GM19463 (cell line): ENCODE measurements around the gene GIMAP8.

ENCODE experiments used
- ATAC-seq: cut with Tn5 transposase; IDR thresholded peaks from one replicate; pipeline ENCODE4 v1.9.1; 2021; ENCODE audit warnings: mild to moderate bottlenecking, moderate library complexity; ENCODE audit not compliant: unreplicated experiment

The GIMAP8 gene

GRCh38 chr7:150450491-150451001 is at the start of gene GIMAP8:
Gene GIMAP8 (plus strand): TSS chr7:150450630. CDS start chr7:150466699, 16,069 bp downstream.
- peak; percentile 32 for ATAC-seq

- ATAC-seq = no peak
Observed at GRCh38 chr7:150400788-150401423, 49.5 kb upstream of the GIMAP8 start.

- peak; percentile 26 for ATAC-seq
Observed at GRCh38 chr7:150401424-150401790, 49.0 kb upstream of the GIMAP8 start.

GRCh38 chr7:150401861-150402631 is 48.4 kb upstream of the GIMAP8 start:
- ATAC-seq = no peak

GRCh38 chr7:150402671-150403321 is 47.6 kb upstream of the GIMAP8 start:
- ATAC-seq = no peak

- ATAC-seq = no peak
Observed at GRCh38 chr7:150403376-150404171, 46.9 kb upstream of the GIMAP8 start.

GRCh38 chr7:150404172-150404804 is 46.1 kb upstream of the GIMAP8 start:
- no peak for ATAC-seq

- ATAC-seq = peak; percentile 28
Observed at GRCh38 chr7:150404805-150405583, 45.4 kb upstream of the GIMAP8 start.

- no peak for ATAC-seq
Observed at GRCh38 chr7:150405584-150406311, 44.7 kb upstream of the GIMAP8 start.

GRCh38 chr7:150406312-150406566 is 44.2 kb upstream of the GIMAP8 start:
- no peak for ATAC-seq

GRCh38 chr7:150406567-150407421 is 43.6 kb upstream of the GIMAP8 start:
- peak; percentile 52 for ATAC-seq

GRCh38 chr7:150407588-150408392 is 42.6 kb upstream of the GIMAP8 start:
- ATAC-seq = no peak

- ATAC-seq = peak; percentile 26
Observed at GRCh38 chr7:150408393-150409299, 41.8 kb upstream of the GIMAP8 start.

- ATAC-seq = no peak
Observed at GRCh38 chr7:150409300-150410030, 41.0 kb upstream of the GIMAP8 start.

- no peak for ATAC-seq
Observed at GRCh38 chr7:150410131-150410530, 40.3 kb upstream of the GIMAP8 start.
